ENCODE results near the gene CUL9.

GRCh38 chr6:43159599-43159998, 22.4 kb upstream of the CUL9 start:
- TF ChIP-seq POLR2A (IDR thresholded peaks at IDR 0.05) = no peak
- TF ChIP-seq CTCF (IDR thresholded peaks at IDR 0.05) = no peak

All from testis (tissue), 2 donors.